ENCODE measurements around the gene PLXNA4. TPM values are rescaled to one million over a fixed set of nuclear protein-coding genes. Genes with fewer than 3 reads are reported as not detected.
A peak's percentile ranks its signal among the peaks of the same experiment; 100 is the strongest.

The PLXNA4 gene
- total RNA-seq, 1 experiment from 2014 or later, result 11.2 TPM

DNA sequence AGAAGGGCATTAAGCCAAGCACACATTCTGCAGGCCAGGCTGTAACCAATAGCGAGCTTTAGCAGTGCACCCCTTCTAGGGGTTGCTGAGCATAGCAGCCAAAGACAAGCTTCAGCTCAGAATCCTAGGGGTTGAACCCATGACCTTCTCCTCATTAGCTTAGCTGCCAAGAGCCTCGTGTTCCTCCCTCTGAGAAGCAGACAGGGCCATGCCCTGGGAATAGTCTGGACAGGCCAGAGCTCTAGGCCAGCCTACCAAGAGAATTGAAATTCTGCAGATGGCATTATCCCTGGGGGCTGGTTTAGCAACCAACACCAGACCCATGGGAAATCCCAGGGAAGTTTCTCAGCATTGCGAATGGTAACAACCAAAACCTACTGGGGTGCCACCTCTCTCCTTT, 77.2 kb downstream of the PLXNA4 start:
- H3K27me3 ChIP-seq, result no peaks in the 10 kb centered on the region
- H3K4me1 ChIP-seq, result no peaks in the 10 kb centered on the region
- no peaks in the 10 kb centered on the region for H3K9me3 ChIP-seq (replicated peaks)
- H3K4me3 ChIP-seq, result no peak overlapping the region
- DNase-seq, result no peak
- no peak overlapping the region for H3K27ac ChIP-seq
- H3K36me3 ChIP-seq, result no peaks in the 10 kb centered on the region

DNA sequence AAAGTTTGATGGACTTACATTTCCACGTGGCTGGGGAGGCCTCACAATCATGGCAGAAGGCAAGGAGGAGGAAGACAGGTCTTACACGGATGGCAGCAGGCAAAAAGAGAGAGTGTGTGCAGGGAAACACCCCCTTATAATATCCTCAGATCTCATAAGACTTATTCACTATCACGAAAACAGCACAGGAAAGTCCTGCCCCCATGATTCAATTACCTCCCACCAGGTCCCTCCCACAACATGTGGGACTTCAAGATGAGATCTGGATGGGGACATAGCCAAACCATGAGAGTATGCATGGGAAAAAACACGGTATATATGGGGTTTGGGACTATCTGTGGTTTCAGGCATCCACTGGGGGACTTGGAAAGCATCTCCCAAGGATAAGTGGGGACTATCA, 78.0 kb downstream of the PLXNA4 start:
- no peaks in the 10 kb centered on the region for H3K36me3 ChIP-seq
- no peak overlapping the region for H3K27ac ChIP-seq
- no peaks in the 10 kb centered on the region for H3K27me3 ChIP-seq
- H3K9me3 ChIP-seq (replicated peaks), result no peaks in the 10 kb centered on the region
- 0 out of 2 replicates have a peak, but pooled peaks cover 2% of the 10 kb centered on the region for H3K4me1 ChIP-seq
- H3K4me3 ChIP-seq, result no peak overlapping the region
- no peak for DNase-seq

DNA sequence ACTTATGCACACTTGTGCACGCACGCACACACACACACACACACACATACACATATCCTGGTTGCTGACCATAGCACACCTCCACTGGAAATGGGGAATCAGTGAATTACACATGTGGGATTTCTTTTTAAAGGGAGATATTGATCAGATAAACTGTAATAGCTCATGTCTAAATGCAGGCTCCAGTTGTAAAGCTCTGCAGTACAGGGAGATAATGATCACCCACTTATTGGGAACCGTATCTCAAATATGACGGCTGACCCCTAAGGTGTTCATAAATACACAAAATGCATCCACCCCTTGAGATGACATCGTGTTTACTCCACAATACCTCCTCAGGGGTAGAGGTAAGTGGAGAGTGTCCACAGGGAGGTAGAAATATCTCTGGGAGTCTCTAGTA, 79.2 kb downstream of the PLXNA4 start:
- H3K27ac ChIP-seq, result no peak overlapping the region
- no peaks in the 10 kb centered on the region for H3K27me3 ChIP-seq
- DNase-seq, result no peak
- no peaks in the 10 kb centered on the region for H3K36me3 ChIP-seq
- H3K9me3 ChIP-seq (replicated peaks), result no peaks in the 10 kb centered on the region
- H3K4me1 ChIP-seq, result 0 out of 2 replicates have a peak, but pooled peaks cover 2% of the 10 kb centered on the region
- no peak overlapping the region for H3K4me3 ChIP-seq

DNA sequence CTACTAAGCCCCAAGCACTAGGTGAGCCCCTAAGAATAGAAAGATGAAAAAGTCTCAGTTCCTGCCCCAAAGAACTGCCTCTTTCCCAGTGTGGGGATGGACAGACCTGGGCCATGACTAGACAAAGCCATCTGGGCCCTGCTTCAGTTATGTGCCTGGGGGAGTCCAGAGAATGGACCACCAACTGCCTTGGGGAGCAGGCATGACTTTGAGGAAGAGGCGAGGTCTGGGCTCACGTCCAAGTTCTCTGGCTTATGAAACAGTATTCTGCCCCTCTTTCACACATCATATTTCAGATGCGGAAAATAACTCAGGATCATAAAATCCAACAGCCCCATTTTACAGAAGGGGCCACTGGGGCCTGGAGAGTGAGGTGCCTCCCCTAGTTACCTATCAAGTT, 80.3 kb downstream of the PLXNA4 start:
- no peak overlapping the region for H3K27ac ChIP-seq
- no peaks in the 10 kb centered on the region for H3K36me3 ChIP-seq
- DNase-seq, result no peak
- no peaks in the 10 kb centered on the region for H3K9me3 ChIP-seq (replicated peaks)
- 0 out of 2 replicates have a peak, but pooled peaks cover 2% of the 10 kb centered on the region for H3K4me1 ChIP-seq
- no peaks in the 10 kb centered on the region for H3K27me3 ChIP-seq
- H3K4me3 ChIP-seq, result no peak overlapping the region

DNA sequence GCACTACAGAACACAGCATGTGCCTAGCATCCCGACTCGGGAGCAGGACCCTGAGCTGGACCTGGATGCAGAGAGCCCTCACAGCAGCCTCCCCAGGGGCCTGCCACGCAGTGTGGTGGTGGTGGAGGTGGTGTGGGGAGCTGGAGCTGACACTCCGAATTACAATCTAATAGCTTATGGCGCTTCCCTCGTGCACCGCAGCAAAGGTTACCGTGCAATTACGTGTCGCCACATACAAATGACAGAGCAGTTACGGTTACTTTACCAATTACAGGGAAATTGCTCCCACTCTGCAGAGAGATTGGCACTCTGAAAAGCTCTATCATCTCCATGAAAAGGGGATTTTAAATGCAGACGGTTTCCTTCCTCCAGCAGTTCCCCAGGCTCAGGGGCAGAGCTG, 81.8 kb downstream of the PLXNA4 start:
- Histone ChIP-seq H3K9me3 (replicated peaks) (no peaks in the 10 kb centered on the region), H3K4me1 (0 out of 2 replicates have a peak, but pooled peaks cover 2% of the 10 kb centered on the region), H3K27me3 (no peaks in the 10 kb centered on the region), H3K36me3 (no peaks in the 10 kb centered on the region), H3K27ac (no peak overlapping the region), H3K4me3 (no peak overlapping the region)
- no peak for DNase-seq

DNA sequence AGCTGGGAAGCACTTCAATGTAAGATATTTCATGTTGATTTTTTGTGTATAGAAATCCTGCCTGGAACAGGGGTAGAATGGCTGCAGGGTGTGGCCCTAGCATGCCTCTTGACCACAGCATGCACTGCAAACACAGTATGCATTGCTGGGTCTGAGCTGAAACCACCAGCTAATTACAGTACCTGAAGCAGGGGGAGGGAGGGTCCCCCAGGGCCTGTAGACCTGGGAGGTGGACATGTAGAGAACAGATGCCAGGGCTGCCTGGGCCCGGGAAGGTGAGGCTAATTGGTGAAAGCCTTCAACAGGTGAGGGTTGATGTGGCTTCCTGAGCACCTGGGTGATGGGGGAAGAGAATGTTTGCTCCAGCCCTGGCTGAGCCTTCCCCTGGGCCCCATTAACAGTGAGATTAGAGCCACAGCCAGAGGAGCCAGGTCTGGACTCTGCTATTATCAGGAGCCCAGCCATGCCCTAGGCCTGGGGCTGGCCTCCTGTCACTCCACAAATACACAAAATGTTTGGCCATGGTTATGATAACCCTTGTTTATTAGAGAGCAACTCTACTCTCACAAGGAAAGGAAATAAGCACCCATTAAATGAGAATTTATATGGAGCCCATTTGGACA, 83.3 kb downstream of the PLXNA4 start:
- no peaks in the 10 kb centered on the region for H3K36me3 ChIP-seq
- H3K27ac ChIP-seq, result no peak overlapping the region
- H3K4me3 ChIP-seq, result no peak overlapping the region
- DNase-seq, result no peak
- H3K9me3 ChIP-seq (replicated peaks), result no peaks in the 10 kb centered on the region
- no peaks in the 10 kb centered on the region for H3K27me3 ChIP-seq
- 0 out of 2 replicates have a peak, but pooled peaks cover 2% of the 10 kb centered on the region for H3K4me1 ChIP-seq

DNA sequence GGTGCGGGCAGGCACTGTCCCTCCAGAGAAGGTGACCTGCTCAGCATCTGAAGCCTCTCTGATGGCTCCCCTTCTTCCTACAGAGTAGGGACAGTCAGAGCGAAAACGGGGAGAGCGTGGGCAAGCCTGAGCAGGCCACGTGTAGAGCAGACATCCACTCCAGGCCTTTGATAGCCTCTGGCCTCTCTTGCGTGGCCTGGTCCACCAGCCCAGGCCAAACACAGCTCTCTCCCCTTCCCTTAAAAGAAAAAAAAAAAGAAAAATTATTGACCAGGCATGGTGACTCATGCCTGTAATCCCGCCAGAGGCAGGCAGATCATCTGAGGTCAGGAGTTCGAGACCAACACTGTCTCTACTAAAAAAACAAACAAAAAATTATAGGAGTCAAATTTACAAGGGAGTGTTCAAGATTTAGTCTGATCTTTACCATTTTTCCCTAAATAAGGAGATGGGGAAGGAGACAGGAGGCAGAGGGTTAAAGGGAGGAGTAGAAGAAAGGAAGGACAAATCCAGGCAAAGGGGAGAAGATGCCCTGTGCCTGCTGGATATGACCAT, 84.8 kb downstream of the PLXNA4 start:
- H3K4me1 ChIP-seq, result 0 out of 2 replicates have a peak, but pooled peaks cover 2% of the 10 kb centered on the region
- no peak for DNase-seq
- H3K36me3 ChIP-seq, result no peaks in the 10 kb centered on the region
- no peaks in the 10 kb centered on the region for H3K27me3 ChIP-seq
- no peaks in the 10 kb centered on the region for H3K9me3 ChIP-seq (replicated peaks)
- no peak overlapping the region for H3K4me3 ChIP-seq
- H3K27ac ChIP-seq, result no peak overlapping the region

DNA sequence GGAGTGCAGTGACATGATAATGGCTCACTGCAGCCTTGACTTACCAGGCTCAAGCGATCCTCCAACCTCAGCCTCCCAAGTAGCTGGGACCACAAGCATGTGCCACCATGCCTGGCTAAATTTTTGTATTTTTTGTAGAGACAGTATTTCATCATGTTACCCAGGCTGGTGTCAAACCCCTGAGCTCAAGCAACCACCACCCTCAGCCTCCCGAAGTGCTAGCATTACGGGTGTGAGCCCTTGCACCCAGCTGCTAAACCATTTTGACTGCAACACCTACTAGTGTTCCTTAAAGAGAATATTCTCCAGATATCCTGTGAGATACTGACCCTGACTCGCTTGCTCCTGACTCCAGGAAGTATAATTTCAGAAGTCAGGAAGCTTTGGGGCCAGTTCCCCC, 85.8 kb downstream of the PLXNA4 start:
- Histone ChIP-seq H3K27me3 (no peaks in the 10 kb centered on the region), H3K4me3 (no peak overlapping the region), H3K27ac (no peak overlapping the region), H3K36me3 (no peaks in the 10 kb centered on the region), H3K9me3 (replicated peaks) (no peaks in the 10 kb centered on the region), H3K4me1 (0 out of 2 replicates have a peak, but pooled peaks cover 2% of the 10 kb centered on the region)
- DNase-seq, result no peak

DNA sequence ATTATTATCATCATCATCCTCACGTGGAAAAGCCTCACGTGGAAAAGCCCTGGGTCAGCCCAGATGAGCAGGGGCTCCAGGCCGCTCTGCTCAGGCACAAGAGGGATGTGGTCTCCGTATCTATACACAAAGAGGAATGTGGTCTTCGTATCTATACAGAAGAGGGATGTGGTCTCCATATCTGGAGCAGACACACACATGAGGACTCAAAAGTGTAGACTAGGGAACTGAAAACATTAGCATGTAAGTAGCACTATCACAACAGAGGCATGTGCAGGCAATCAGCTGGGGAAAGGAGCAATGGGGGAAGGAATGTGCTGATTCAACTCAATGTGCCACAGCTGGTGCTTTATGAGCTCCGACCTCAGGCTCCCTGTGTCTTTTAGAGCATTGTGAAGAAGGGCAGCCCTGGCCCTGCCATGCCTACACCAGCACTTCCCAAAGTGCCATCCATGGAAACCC, 86.5 kb downstream of the PLXNA4 start:
- Histone ChIP-seq H3K27me3 (no peaks in the 10 kb centered on the region), H3K36me3 (no peaks in the 10 kb centered on the region), H3K9me3 (replicated peaks) (no peaks in the 10 kb centered on the region), H3K27ac (no peak overlapping the region), H3K4me1 (0 out of 2 replicates have a peak, but pooled peaks cover 2% of the 10 kb centered on the region), H3K4me3 (no peak overlapping the region)
- DNase-seq, result no peak

DNA sequence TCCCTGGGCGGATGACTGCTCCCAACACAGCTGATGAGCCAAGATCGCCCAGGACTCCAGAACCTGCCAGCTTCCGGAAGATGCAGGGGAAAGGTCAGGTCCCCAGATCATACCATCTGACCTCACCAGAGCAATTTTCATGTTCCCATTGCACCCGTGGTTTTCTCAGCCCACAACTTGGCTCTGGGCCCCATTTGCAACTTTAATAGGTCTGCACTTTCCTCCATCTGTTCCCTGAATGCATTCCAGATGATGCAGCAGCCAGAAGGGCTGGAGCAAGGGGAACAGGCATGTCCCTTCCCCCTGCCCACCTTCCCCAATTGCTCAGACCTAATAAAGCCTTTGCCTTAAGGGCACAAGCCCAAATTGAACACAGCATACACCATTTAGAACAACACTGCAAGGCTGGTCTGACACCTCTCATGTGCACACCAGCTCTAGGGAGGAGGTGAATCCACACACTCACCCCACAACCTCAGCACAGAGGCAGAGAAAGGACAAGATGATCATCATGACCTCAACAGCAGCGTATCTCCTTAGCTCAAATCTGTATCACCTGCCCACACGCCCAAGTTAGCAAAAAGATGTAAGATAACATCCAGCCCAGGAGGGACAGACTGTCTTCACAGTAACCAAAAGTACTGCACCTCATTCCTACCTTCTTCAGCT, 87.5 kb downstream of the PLXNA4 start:
- H3K27me3 ChIP-seq, result no peaks in the 10 kb centered on the region
- H3K36me3 ChIP-seq, result no peaks in the 10 kb centered on the region
- H3K4me3 ChIP-seq, result no peak overlapping the region
- no peaks in the 10 kb centered on the region for H3K4me1 ChIP-seq
- H3K27ac ChIP-seq, result no peak overlapping the region
- H3K9me3 ChIP-seq (replicated peaks), result no peaks in the 10 kb centered on the region
- DNase-seq, result peak; percentile 26 to 27

DNA sequence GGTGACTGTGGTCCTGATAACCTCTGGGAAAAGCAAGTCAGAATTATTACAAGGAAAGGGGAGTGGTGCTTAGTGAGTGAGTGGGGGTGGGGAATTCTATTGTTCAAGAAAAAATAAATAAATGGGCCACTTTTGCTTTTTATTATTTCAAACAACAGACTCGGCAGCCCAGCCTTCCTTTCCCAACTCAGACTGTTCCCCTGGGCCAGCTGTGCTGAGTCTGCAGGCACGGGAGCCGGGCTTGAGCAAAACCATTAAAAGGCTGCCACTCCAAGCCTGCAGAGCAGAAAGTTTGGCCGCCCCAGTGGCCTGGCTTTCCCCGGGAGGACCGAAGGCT, 90.0 kb downstream of the PLXNA4 start:
- Histone ChIP-seq H3K27me3 (no peaks in the 10 kb centered on the region), H3K4me1 (no peaks in the 10 kb centered on the region), H3K36me3 (no peaks in the 10 kb centered on the region), H3K4me3 (no peak overlapping the region), H3K27ac (no peak overlapping the region), H3K9me3 (replicated peaks) (no peaks in the 10 kb centered on the region)
- no peak for DNase-seq

DNA sequence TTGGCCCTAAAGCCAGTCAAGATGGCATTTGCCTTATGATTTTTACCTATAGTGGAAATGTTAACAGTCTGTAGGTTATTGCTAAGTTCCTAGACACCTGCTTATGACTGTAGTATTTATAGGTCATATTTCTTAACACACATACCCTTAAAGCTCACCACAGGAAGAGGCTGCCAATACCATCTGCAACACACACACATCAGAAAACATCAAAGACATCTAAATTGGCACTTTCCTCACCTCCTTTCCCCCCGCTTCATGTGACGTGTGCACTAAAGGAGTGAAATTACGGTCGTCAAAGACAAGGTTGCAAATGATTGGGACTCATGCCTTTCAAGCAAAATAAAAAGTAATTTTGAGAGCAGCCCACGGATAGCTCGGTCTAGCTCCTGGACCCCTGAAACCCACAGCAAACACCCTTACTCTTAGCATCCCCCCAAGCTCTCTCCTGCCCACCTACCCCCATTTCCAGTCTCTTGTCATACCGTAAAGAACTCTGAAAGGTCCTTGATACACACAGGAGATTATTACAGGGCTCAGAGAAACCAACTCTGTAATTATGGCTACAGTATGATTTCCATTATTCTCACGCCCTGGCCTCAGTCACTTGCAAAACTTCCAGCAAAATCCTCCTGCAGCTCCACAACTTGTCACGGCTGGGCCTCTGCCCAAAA, 90.5 kb downstream of the PLXNA4 start:
- no peak for DNase-seq
- Histone ChIP-seq H3K9me3 (replicated peaks) (no peaks in the 10 kb centered on the region), H3K27me3 (no peaks in the 10 kb centered on the region), H3K4me1 (no peaks in the 10 kb centered on the region), H3K27ac (no peak overlapping the region), H3K4me3 (no peak overlapping the region), H3K36me3 (no peaks in the 10 kb centered on the region)

DNA sequence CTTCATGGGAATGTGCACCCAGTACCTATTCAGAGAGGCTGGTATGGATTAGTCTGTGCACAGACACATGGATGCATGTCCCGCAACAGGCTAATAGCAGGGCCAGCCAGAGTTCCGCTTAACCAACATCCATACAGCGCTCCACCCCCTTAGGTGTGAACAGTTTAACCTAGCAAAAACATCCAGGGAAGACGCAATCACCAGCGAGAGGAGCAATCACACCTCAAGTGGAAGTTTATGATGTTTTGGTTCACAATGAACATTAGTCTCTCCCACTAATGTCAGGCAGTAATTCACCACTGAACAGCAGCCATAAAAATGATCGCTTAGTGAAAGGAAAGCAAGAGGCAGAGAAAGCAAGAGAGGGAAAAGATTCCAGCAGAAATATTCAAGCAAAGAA, 91.1 kb downstream of the PLXNA4 start:
- Histone ChIP-seq H3K9me3 (replicated peaks) (no peaks in the 10 kb centered on the region), H3K27ac (no peak overlapping the region), H3K4me3 (no peak overlapping the region), H3K36me3 (no peaks in the 10 kb centered on the region), H3K4me1 (no peaks in the 10 kb centered on the region), H3K27me3 (no peaks in the 10 kb centered on the region)
- DNase-seq, result no peak

DNA sequence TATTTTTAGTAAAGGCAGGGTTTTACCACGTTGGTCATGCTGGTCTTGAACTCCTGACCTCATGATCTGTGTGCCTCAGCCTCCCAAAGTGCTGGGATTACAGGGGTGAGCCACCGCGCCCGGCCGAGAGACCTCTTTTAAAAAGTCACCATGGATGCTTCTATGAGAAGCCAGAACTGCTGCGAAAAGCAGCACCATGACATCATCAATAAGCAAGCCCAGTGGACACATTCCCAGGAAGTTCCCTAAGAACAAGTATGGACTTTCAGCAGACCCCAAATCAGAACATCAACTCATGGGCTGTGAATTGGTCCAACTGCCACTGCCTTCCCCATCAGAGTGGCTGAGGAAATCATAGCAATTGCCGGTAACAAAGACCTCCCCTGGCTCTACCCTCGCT, 93.4 kb downstream of the PLXNA4 start:
- no peak for DNase-seq
- H3K36me3 ChIP-seq, result no peaks in the 10 kb centered on the region
- no peaks in the 10 kb centered on the region for H3K27me3 ChIP-seq
- no peaks in the 10 kb centered on the region for H3K4me1 ChIP-seq
- no peak overlapping the region for H3K4me3 ChIP-seq
- no peaks in the 10 kb centered on the region for H3K9me3 ChIP-seq (replicated peaks)
- no peak overlapping the region for H3K27ac ChIP-seq

DNA sequence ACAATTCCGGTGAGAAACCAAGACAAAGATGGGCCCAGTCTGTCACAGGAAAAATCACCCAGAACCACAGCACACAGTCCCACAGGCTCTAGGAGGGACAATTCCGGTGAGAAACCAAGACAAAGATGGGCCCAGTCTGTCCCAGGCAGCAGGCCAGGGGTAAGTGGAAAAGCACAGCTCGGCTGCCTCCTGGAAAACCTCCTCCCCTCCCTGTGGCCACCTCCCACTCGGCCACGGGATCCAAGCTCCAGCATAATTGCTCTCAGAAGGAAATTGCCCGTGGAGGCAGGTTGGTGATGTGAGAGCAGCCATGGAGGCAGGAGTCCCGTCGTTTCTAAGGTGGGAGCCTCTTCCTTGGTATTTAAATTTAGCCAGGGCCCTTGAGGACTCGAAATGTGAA, 95.7 kb downstream of the PLXNA4 start:
- Histone ChIP-seq H3K9me3 (replicated peaks) (no peaks in the 10 kb centered on the region), H3K27me3 (no peaks in the 10 kb centered on the region), H3K36me3 (no peaks in the 10 kb centered on the region), H3K4me1 (no peaks in the 10 kb centered on the region), H3K27ac (no peak overlapping the region), H3K4me3 (no peak overlapping the region)
- no peak for DNase-seq
